Measurements from ENCODE around the gene ZHX3. TPM values are rescaled to one million over a fixed set of nuclear protein-coding genes. Genes with fewer than 3 reads are reported as not detected.

Gene ZHX3
- total and polyA plus RNA-seq, 2 of the 13 experiments (the other 11 are each of a cell fraction or from before 2014, with no cell fraction given) = 8.4 to 11.7 TPM

DNA sequence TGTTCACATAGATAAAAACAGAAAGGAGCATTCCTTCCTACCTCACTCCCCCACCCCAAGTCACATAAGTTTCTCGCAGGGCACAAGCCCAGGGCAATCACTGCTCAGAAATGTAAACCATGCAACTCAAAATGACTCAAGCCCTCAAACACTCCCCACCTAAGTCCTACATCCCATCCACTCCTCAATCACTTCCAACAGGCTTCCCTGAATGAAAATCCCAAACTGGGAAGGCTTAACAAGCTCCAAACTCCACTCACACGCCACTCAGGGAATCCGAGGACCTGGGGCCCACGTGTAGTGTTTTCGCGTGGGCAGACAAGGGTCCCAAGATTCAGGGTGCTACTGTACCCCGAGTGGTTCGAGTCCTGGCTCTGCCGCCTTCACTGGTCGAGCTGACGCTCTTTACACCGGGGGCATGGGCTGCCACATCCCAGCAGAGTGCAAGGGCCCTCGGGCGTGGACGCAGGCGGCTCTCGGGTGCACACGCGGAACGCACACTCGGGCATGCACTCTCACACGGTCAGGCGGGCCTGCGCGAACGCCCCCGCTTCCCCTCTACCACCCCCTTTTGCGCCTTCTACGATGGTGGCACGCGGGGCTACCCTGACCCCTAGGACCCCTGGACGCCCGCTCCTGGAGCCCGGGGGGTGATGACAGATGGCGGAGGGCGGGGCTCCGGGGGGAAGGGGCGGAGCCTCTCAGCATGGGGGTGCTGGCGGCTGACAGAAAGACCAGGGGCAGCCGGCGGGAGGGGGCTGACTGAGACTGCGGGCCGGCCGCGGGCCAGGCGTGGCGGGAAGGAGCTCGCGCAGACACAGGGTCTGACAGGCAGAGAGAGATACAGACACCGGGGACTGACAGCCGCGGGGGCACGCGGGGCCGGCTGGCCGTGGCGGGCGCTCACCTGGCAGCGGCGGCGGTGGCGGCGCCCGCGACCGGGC lies 657 bp downstream of the ZHX3 start (continued):
- peak; percentile 81; the same call in 1 of the 2 replicates for TF ChIP-seq ZNF543 (CRISPR knock-in tag; IDR thresholded peaks at IDR 0.05)
- no peak for TF ChIP-seq MLLT10 (CRISPR knock-in tag; IDR thresholded peaks at IDR 0.05)
- TF ChIP-seq, protein P1, sequence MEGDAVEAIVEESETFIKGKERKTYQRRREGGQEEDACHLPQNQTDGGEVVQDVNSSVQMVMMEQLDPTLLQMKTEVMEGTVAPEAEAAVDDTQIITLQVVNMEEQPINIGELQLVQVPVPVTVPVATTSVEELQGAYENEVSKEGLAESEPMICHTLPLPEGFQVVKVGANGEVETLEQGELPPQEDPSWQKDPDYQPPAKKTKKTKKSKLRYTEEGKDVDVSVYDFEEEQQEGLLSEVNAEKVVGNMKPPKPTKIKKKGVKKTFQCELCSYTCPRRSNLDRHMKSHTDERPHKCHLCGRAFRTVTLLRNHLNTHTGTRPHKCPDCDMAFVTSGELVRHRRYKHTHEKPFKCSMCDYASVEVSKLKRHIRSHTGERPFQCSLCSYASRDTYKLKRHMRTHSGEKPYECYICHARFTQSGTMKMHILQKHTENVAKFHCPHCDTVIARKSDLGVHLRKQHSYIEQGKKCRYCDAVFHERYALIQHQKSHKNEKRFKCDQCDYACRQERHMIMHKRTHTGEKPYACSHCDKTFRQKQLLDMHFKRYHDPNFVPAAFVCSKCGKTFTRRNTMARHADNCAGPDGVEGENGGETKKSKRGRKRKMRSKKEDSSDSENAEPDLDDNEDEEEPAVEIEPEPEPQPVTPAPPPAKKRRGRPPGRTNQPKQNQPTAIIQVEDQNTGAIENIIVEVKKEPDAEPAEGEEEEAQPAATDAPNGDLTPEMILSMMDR (CRISPR knock-in tag; IDR thresholded peaks at IDR 0.05) = no peak
- TF ChIP-seq HHEX (CRISPR knock-in tag; IDR thresholded peaks at IDR 0.05) = no peak
- no peak for TF ChIP-seq HMGA1 (CRISPR knock-in tag; conservative IDR thresholded peaks at IDR 0.05)
- no peak for TF ChIP-seq MIER2 (CRISPR knock-in tag; IDR thresholded peaks at IDR 0.05)
- TF ChIP-seq, protein P2, sequence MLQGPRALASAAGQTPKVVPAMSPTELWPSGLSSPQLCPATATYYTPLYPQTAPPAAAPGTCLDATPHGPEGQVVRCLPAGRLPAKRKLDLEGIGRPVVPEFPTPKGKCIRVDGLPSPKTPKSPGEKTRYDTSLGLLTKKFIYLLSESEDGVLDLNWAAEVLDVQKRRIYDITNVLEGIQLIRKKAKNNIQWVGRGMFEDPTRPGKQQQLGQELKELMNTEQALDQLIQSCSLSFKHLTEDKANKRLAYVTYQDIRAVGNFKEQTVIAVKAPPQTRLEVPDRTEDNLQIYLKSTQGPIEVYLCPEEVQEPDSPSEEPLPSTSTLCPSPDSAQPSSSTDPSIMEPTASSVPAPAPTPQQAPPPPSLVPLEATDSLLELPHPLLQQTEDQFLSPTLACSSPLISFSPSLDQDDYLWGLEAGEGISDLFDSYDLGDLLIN (CRISPR knock-in tag; IDR thresholded peaks at IDR 0.05; ENCODE audit: borderline replicate concordance) = peak; percentile 43; the same call in 1 of the 2 replicates
- peak; percentile 68; the same call in 1 of the 2 replicates for TF ChIP-seq KDM3A (CRISPR knock-in tag; IDR thresholded peaks at IDR 0.05; ENCODE audit: low read depth)
- TF ChIP-seq ZNF207 (IDR thresholded peaks at IDR 0.05; ENCODE audit: borderline replicate concordance) = no peak
- TF ChIP-seq NR2C2 (CRISPR knock-in tag; IDR thresholded peaks at IDR 0.05; ENCODE audit: borderline replicate concordance) = peak; percentile 63; the same call in 1 of the 2 replicates
- no peak for TF ChIP-seq TCF7L2 (IDR thresholded peaks at IDR 0.05; ENCODE audit: low read depth, low read length)
- no peak for TF ChIP-seq ZNF562 (CRISPR knock-in tag; IDR thresholded peaks at IDR 0.05; ENCODE audit: borderline replicate concordance)
- no peak for TF ChIP-seq RORA (CRISPR knock-in tag; IDR thresholded peaks at IDR 0.05)
- no peak for TF ChIP-seq CBFB (CRISPR knock-in tag; IDR thresholded peaks at IDR 0.05)
- no peak; the same call in 1 of the 2 replicates for TF ChIP-seq ZC3H4 (CRISPR knock-in tag; IDR thresholded peaks at IDR 0.05; ENCODE audit: borderline replicate concordance)
- TF ChIP-seq, protein P3, sequence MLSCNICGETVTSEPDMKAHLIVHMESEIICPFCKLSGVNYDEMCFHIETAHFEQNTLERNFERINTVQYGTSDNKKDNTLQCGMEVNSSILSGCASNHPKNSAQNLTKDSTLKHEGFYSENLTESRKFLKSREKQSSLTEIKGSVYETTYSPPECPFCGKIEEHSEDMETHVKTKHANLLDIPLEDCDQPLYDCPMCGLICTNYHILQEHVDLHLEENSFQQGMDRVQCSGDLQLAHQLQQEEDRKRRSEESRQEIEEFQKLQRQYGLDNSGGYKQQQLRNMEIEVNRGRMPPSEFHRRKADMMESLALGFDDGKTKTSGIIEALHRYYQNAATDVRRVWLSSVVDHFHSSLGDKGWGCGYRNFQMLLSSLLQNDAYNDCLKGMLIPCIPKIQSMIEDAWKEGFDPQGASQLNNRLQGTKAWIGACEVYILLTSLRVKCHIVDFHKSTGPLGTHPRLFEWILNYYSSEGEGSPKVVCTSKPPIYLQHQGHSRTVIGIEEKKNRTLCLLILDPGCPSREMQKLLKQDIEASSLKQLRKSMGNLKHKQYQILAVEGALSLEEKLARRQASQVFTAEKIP (CRISPR knock-in tag; IDR thresholded peaks at IDR 0.05; ENCODE audit: borderline replicate concordance) = no peak
- TF ChIP-seq ZNF383 (CRISPR knock-in tag; IDR thresholded peaks at IDR 0.05; ENCODE audit: borderline replicate concordance) = no peak
- TF ChIP-seq SAFB2 (CRISPR knock-in tag; IDR thresholded peaks at IDR 0.05; ENCODE audit: borderline replicate concordance, low read depth) = peak; percentile 53
- no peak for TF ChIP-seq NFE2L2 (IDR thresholded peaks at IDR 0.05; ENCODE audit: low read length)
- no peak for TF ChIP-seq GTF3A (CRISPR knock-in tag; conservative IDR thresholded peaks at IDR 0.05)
- TF ChIP-seq ZNF850 (CRISPR knock-in tag; conservative IDR thresholded peaks at IDR 0.05) = no peak
- peak; percentile 65 for TF ChIP-seq XRCC5 (optimal IDR thresholded peaks at IDR 0.05; ENCODE audit: low read length)
- TF ChIP-seq ZNF577 (CRISPR knock-in tag; IDR thresholded peaks at IDR 0.05; ENCODE audit: borderline replicate concordance, low read depth) = no peak
- TF ChIP-seq SMYD3 (CRISPR knock-in tag; IDR thresholded peaks at IDR 0.05) = no peak
- TF ChIP-seq ZKSCAN1 (IDR thresholded peaks at IDR 0.05; ENCODE audit: low read length) = no peak
- no peak for TF ChIP-seq NFE2 (CRISPR knock-in tag; IDR thresholded peaks at IDR 0.05)
- TF ChIP-seq ZNF331 (CRISPR knock-in tag; IDR thresholded peaks at IDR 0.05) = no peak
